ENCODE measurements around the gene PIEZO2. TPM values are rescaled to one million over a fixed set of nuclear protein-coding genes. Genes with fewer than 3 reads are reported as not detected.

PIEZO2 gene
- total and polyA plus RNA-seq, 12 donors, result 0.07 to 1.4 (median 0.25) TPM; not detected in 1

DNA sequence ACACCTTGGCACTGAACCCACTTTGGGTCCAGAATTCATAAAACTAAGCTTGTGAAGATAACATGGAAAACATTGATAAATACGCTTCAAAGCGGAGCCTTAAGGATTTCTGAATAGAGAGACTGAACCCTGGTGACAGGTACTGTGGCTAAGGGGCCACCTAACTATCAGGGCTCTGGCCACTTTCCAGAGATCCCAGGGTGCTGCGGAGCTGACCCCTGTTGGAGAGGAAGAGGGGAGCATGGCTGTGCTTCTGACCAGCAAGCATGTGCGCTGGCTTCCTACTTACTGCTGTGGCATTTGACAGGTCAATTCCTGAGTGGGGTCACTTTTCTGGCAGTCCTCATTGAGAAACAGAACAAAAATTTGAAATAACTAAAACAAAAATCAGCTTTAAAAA lies 395.2 kb downstream of the PIEZO2 start:
- H3K36me3 ChIP-seq, result no peaks in the 10 kb centered on the region
- 94% methylated on average over 4 of the region's 4 CpGs for WGBS, 2 donors
- DNase-seq (no peak), ATAC-seq (no peak)
- intact Hi-C loops (cut with DNase I), result no loop called here
- no peaks in the 10 kb centered on the region for H3K9me3 ChIP-seq
- H3K27me3 ChIP-seq, result peaks cover 0 to 14% (median 4%) of the 10 kb centered on the region in 7 donors
- no peak overlapping the region for H3K4me3 ChIP-seq
- TF ChIP-seq, protein P1, sequence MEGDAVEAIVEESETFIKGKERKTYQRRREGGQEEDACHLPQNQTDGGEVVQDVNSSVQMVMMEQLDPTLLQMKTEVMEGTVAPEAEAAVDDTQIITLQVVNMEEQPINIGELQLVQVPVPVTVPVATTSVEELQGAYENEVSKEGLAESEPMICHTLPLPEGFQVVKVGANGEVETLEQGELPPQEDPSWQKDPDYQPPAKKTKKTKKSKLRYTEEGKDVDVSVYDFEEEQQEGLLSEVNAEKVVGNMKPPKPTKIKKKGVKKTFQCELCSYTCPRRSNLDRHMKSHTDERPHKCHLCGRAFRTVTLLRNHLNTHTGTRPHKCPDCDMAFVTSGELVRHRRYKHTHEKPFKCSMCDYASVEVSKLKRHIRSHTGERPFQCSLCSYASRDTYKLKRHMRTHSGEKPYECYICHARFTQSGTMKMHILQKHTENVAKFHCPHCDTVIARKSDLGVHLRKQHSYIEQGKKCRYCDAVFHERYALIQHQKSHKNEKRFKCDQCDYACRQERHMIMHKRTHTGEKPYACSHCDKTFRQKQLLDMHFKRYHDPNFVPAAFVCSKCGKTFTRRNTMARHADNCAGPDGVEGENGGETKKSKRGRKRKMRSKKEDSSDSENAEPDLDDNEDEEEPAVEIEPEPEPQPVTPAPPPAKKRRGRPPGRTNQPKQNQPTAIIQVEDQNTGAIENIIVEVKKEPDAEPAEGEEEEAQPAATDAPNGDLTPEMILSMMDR (IDR thresholded peaks at IDR 0.05), result no peak
- no peaks in the 10 kb centered on the region for H3K4me1 ChIP-seq
- no peak overlapping the region for H3K27ac ChIP-seq

GRCh38 chr18:10752382-10752781 lies 397.0 kb downstream of the PIEZO2 start:
- TF ChIP-seq, protein P1 (IDR thresholded peaks at IDR 0.05), result no peak
- 78 to 79% methylated on average over 8 of the region's 8 CpGs for WGBS, 2 donors
- Histone ChIP-seq H3K4me1 (no peaks in the 10 kb centered on the region), H3K4me3 (no peak overlapping the region), H3K27me3 (peaks cover 0 to 14% (median 4%) of the 10 kb centered on the region in 7 donors), H3K36me3 (no peaks in the 10 kb centered on the region), H3K27ac (no peak overlapping the region), H3K9me3 (no peaks in the 10 kb centered on the region)
- intact Hi-C loops (cut with DNase I), result no loop called here
- DNase-seq (no peak), ATAC-seq (no peak)

GRCh38 chr18:10751653-10752052 lies 397.7 kb downstream of the PIEZO2 start:
- no peaks in the 10 kb centered on the region for H3K4me1 ChIP-seq
- no peaks in the 10 kb centered on the region for H3K36me3 ChIP-seq
- intact Hi-C loops (cut with DNase I), result no loop called here
- TF ChIP-seq, protein P1 (IDR thresholded peaks at IDR 0.05), result no peak
- H3K4me3 ChIP-seq, result no peak overlapping the region
- no peak for ATAC-seq
- DNase-seq, result no peak
- H3K9me3 ChIP-seq, result no peaks in the 10 kb centered on the region
- H3K27me3 ChIP-seq, result peaks cover 0 to 14% (median 4%) of the 10 kb centered on the region in 7 donors
- 38 to 42% methylated on average over 8 of the region's 8 CpGs for WGBS, 2 donors
- no peak overlapping the region for H3K27ac ChIP-seq

GRCh38 chr18:10750191-10751035 lies 399.0 kb downstream of the PIEZO2 start:
- Histone ChIP-seq H3K36me3 (no peaks in the 10 kb centered on the region), H3K27ac (no peak overlapping the region), H3K27me3 (peaks cover 0 to 23% (median 2%) of the 10 kb centered on the region in 7 donors), H3K4me1 (no peaks in the 10 kb centered on the region), H3K4me3 (no peak overlapping the region), H3K9me3 (no peaks in the 10 kb centered on the region)
- ATAC-seq (no peak), DNase-seq (no peak)
- TF ChIP-seq, protein P1 (IDR thresholded peaks at IDR 0.05), result no peak
- intact Hi-C loops (cut with DNase I), result no loop called here
- 64 to 69% methylated on average over 5 of the region's 5 CpGs for WGBS, 2 donors
